GM23248 (cell line): Measurements from ENCODE around the gene PODXL. TPM values are rescaled to one million over a fixed set of nuclear protein-coding genes. Genes with fewer than 3 reads are reported as not detected.
"Not testable (repeated sequence)": the region's sequence is repeated elsewhere in the genome, so short reads cannot be mapped to it uniquely, and the experiment has no call there.

Experiments used
- DNase-seq: peaks from one replicate; pipeline ENCODE4 v3.0.0-alpha.2; 2015
- H2AFZ ChIP-seq: fragments of 200-600 bp; sonication (generic); 2 replicates; pipeline ENCODE4 v1.6.1; 2016; ENCODE audit warnings: antibody characterized with exemption
- H3F3A ChIP-seq: fragments of 200-600 bp; sonication (generic); 2 replicates; pipeline ENCODE4 v1.6.1; 2016; ENCODE audit warnings: mild to moderate bottlenecking, antibody characterized with exemption, mixed run types; ENCODE audit not compliant: insufficient read depth
- H3K27ac ChIP-seq: fragments of 200-600 bp; sonication (generic); 2 replicates; pipeline ENCODE4 v1.5.1; 2016; ENCODE audit warnings: mild to moderate bottlenecking
- H3K27me3 ChIP-seq: fragments of 200-600 bp; sonication (generic); replicated peaks from 2 replicates; pipeline ENCODE4 v1.6.1; 2016; ENCODE audit warnings: mild to moderate bottlenecking; ENCODE audit not compliant: insufficient read depth
- H3K36me3 ChIP-seq: fragments of 200-600 bp; sonication (generic); 2 replicates; pipeline ENCODE4 v1.6.1; 2016; ENCODE audit warnings: low read depth, mild to moderate bottlenecking
- H3K4me1 ChIP-seq: fragments of 200-600 bp; sonication (generic); 2 replicates; pipeline ENCODE4 v1.6.1; 2016; ENCODE audit warnings: mild to moderate bottlenecking; ENCODE audit not compliant: insufficient read depth
- H3K4me2 ChIP-seq: fragments of 200-600 bp; sonication (generic); one replicate; pipeline ENCODE4 v1.6.1; 2016; ENCODE audit warnings: mild to moderate bottlenecking; ENCODE audit not compliant: unreplicated experiment
- H3K4me3 ChIP-seq: fragments of 200-600 bp; sonication (generic); 2 replicates; pipeline ENCODE4 v1.5.1; 2016; ENCODE audit warnings: mild to moderate bottlenecking
- H3K79me2 ChIP-seq: fragments of 200-600 bp; sonication (generic); 2 replicates; pipeline ENCODE4 v1.6.1; 2016; ENCODE audit warnings: mild to moderate bottlenecking; ENCODE audit not compliant: insufficient read depth
- H3K9ac ChIP-seq: fragments of 200-600 bp; sonication (generic); 2 replicates; pipeline ENCODE4 v1.6.1; 2016; ENCODE audit warnings: mild to moderate bottlenecking
- H3K9me2 ChIP-seq: fragments of 200-600 bp; sonication (generic); 2 replicates; pipeline ENCODE4 v1.6.1; 2016; ENCODE audit warnings: mixed run types, mild to moderate bottlenecking, moderate library complexity; ENCODE audit not compliant: insufficient read depth
- H3K9me3 ChIP-seq: fragments of 200-600 bp; sonication (generic); one replicate; pipeline ENCODE4 v1.6.1; 2017; ENCODE audit warnings: low read depth
- H4K20me1 ChIP-seq: fragments of 200-600 bp; sonication (generic); 2 replicates; pipeline ENCODE4 v1.6.0; 2016; ENCODE audit not compliant: insufficient read depth
- EZH2 ChIP-seq: fragments of 200-600 bp; sonication (generic); IDR thresholded peaks from 2 replicates; pipeline ENCODE4 v1.6.1; 2018; ENCODE audit warnings: antibody characterized with exemption, mild to moderate bottlenecking; ENCODE audit not compliant: insufficient read depth, poor library complexity, severe bottlenecking
- EZH2phosphoT487 ChIP-seq: fragments of 200-600 bp; sonication (generic); IDR thresholded peaks from 2 replicates; pipeline ENCODE4 v1.6.1; 2018; ENCODE audit warnings: antibody characterized with exemption, moderate library complexity, mild to moderate bottlenecking, low read depth; ENCODE audit not compliant: insufficient read depth
- WGBS, 2 experiments: methylation state at CpG; one replicate each; pipeline ENCODE4 v1.1.6; 2015 to 2017; ENCODE audit warnings: low lambda C conversion rate in 2 of 2, low coverage in 1 of 2; ENCODE audit errors: missing lambda C conversion rate in 2 of 2; 5-methylcytosine and 5-hydroxymethylcytosine counted together
- in situ Hi-C: fragments of 300-500 bp; cut with MboI; formaldehyde crosslinking; loops from 2 replicates; pipeline ENCODE4 v1.15.0; 2020
- polyA plus RNA-seq: library from polyadenylated mRNA; unstranded; fragments of >200 nt; fragmentation: Nextera tagmentation; extraction: Ambion mirVana; gene quantifications from 2 replicates; pipeline ENCODE4 v1.2.1, GENCODE V29; 2016
- total RNA-seq: library from RNA; depleted of rRNA; stranded (reverse); fragments of >200 nt; shearing (Covaris generic); gene quantifications from 2 replicates; pipeline ENCODE4 v1.2.3, GENCODE V29; 2014

PODXL gene
- total and polyA plus RNA-seq, 2 experiments from 2014 or later, result 33.6 to 50.1 TPM

DNA sequence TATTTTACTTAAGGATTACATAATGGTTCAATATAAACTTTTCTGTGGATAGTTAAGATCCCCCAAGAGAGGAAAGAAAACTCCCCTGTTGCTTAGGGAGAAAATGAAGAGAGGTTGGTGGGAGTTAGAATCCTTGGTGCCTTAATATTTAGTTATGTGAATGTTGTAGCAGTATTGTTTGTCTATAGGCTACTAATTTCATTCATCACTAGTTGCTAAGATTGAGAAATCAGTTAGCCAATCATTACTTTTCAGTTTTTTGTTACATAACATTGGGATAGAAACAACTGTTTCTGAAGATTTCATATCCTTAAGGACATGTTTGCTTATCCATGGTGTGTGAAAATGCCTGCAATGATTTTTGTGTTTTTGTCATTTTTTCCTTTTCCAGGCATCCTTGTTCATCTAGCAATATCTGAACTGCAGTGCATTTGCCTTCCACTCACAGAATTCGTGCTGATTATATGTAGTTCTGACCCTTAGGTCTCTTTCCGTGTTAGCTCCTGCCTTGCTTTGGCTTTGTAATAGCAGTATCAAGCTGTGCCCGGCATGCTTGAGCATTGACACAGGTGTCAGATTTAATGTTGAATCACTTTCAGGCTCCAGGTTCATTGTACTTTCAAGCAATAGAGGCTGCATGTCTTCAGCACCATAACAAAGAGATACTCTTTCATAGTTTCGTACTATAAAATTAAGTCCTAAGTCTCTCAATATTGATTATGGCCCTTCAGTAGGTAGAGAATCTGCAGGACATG is 85.0 kb downstream of the PODXL start:
- H3K4me3 ChIP-seq, result no peak overlapping the region
- in situ Hi-C loops, result no loop called here
- 62 to 69% methylated on average over 4 of the region's 4 CpGs for WGBS, 2 experiments
- H4K20me1 ChIP-seq, result no peaks in the 10 kb centered on the region
- H3K27me3 ChIP-seq, result no peaks in the 10 kb centered on the region
- no peak for DNase-seq
- H3K4me2 ChIP-seq, result no peak overlapping the region
- no peak overlapping the region for H3K27ac ChIP-seq
- H2AFZ ChIP-seq, result no peak overlapping the region
- H3K4me1 ChIP-seq, result no peaks in the 10 kb centered on the region
- H3K9me3 ChIP-seq, result no peaks in the 10 kb centered on the region
- H3K79me2 ChIP-seq, result no peaks in the 10 kb centered on the region
- H3K36me3 ChIP-seq, result peaks cover 62% of the 10 kb centered on the region
- TF ChIP-seq EZH2 (no peak), EZH2phosphoT487 (no peak)
- H3K9ac ChIP-seq, result no peak overlapping the region
- no peaks in the 10 kb centered on the region for H3K9me2 ChIP-seq
- H3F3A ChIP-seq, result 0 out of 2 replicates have a peak, but pooled peaks cover 3% of the 10 kb centered on the region

- Histone ChIP-seq H3K4me1 (no peaks in the 10 kb centered on the region), H3K27me3 (no peaks in the 10 kb centered on the region), H3F3A (no peaks in the 10 kb centered on the region), H3K4me3 (no peak overlapping the region), H3K4me2 (no peak overlapping the region), H3K9ac (no peak overlapping the region), H4K20me1 (no peaks in the 10 kb centered on the region), H3K27ac (no peak overlapping the region), H3K36me3 (peaks cover 74% of the 10 kb centered on the region), H3K9me3 (no peaks in the 10 kb centered on the region), H3K9me2 (no peaks in the 10 kb centered on the region), H3K79me2 (no peaks in the 10 kb centered on the region; the same call in 1 of the 2 replicates), H2AFZ (no peak overlapping the region)
- no peak for DNase-seq
- TF ChIP-seq EZH2phosphoT487, result no peak
- TF ChIP-seq EZH2, result no peak
- in situ Hi-C loops, result no loop called here
- 96 to 97% methylated on average over 5 of the region's 5 CpGs for WGBS, 2 experiments
These were observed 88.6 kb downstream of the PODXL start for GRCh38 chr7:131467788-131468187.

DNA sequence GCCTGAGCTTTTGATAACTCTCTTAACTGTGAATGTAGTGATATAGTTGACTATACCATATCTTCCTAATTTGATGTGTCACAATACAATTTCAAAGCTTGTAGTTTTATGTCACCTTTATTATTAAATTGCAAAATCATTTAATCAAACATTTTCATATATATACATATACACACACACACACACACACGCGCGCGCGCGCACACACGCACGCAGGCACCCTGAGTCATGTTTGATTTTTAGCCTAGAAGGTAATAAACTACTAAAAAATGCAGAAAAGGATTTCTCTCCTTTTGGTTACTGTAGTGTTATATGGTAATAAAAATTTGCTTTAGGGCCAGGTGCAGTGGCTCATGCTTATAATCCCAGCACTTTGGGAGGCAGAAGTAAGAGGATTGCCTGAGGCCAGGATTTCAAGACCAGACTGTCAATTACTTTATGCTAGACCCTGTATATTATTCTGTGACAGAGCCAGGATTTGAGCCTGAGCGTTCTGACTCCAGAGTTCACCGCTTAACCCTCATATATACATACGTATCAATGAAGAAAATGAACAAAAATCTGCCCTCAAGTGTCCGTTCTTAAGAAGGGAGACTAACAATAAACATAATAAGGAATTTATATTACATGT is 89.6 kb downstream of the PODXL start:
- H3K36me3 ChIP-seq, result peaks cover 72% of the 10 kb centered on the region
- no peak overlapping the region for H3K9ac ChIP-seq
- no peaks in the 10 kb centered on the region for H3K9me3 ChIP-seq
- H3K4me3 ChIP-seq, result no peak overlapping the region
- H4K20me1 ChIP-seq, result no peaks in the 10 kb centered on the region
- H3K4me1 ChIP-seq, result no peaks in the 10 kb centered on the region
- H2AFZ ChIP-seq, result no peak overlapping the region
- 96% methylated on average over 12 of the region's 12 CpGs for WGBS, 2 experiments
- DNase-seq, result no peak
- no peaks in the 10 kb centered on the region for H3K9me2 ChIP-seq
- H3K4me2 ChIP-seq, result no peak overlapping the region
- H3K27me3 ChIP-seq, result no peaks in the 10 kb centered on the region
- H3K79me2 ChIP-seq, result peaks cover 9% of the 10 kb centered on the region; the same call in 1 of the 2 replicates
- TF ChIP-seq EZH2phosphoT487 (no peak), EZH2 (no peak)
- H3F3A ChIP-seq, result no peaks in the 10 kb centered on the region
- in situ Hi-C loops, result no loop called here
- no peak overlapping the region for H3K27ac ChIP-seq

DNA sequence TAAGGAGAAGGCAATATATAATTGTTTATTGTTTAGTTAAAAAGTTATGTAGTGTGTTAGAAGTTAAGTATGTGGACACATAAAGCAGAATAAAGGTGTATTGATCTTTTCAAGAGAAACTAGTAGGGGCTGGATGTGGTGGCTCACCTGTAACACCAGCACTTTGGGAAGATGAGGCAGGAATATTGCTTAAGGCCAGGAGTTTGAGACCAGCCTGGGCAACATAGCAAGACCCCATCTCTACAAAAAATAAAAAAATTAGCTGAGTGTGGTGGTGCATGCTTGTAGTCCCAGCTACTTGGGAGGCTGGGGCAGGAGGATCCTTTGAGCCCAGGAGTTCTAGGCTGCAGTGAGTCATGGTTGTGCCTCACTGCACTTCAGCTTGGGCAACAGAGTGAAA is 93.7 kb downstream of the PODXL start:
- DNase-seq, H3K9ac ChIP-seq, H3K4me1 ChIP-seq, H3K27me3 ChIP-seq, H3K9me3 ChIP-seq, H2AFZ ChIP-seq, H3F3A ChIP-seq, H3K4me2 ChIP-seq, H3K27ac ChIP-seq, H3K9me2 ChIP-seq, H4K20me1 ChIP-seq, in situ Hi-C loops, H3K4me3 ChIP-seq: not testable (repeated sequence)
- peaks cover 40% of the 10 kb centered on the region for H3K36me3 ChIP-seq
- H3K79me2 ChIP-seq, result peaks cover 23% of the 10 kb centered on the region; the same call in 1 of the 2 replicates
